Heart right ventricle (tissue), 16 donors: ENCODE results near the gene IL36G. TPM values are rescaled to one million over a fixed set of nuclear protein-coding genes. Genes with fewer than 3 reads are reported as not detected.

Experiments
- ATAC-seq, 8 donors: fragments of 200-7000 bp; cut with Tn5 transposase; one replicate each; pipeline ENCODE4 v1.9.1; 2020; ENCODE audit warnings: mild to moderate bottlenecking in 8 of 8, moderate library complexity in 8 of 8, moderate number of reproducible peaks in 1 of 8
- DNase-seq, 2 donors: peaks; one replicate each; pipeline ENCODE4 v3.0.0-alpha.2; 2020
- H3K27ac ChIP-seq, 10 donors: fragments of 200-600 bp; sonication (generic) in 2 of 10; one replicate each; pipeline versions ENCODE4 v1.5.0 to v1.8.0; 2020 to 2022; ENCODE audit warnings: mild to moderate bottlenecking in 3 of 10
- H3K27me3 ChIP-seq, 7 donors: fragments of 200-600 bp; one replicate each; pipeline ENCODE4 v1.8.0; 2021 to 2022; ENCODE audit warnings: mild to moderate bottlenecking in 2 of 7
- H3K36me3 ChIP-seq, 9 donors: fragments of 200-600 bp; sonication (generic) in 1 of 9; one replicate each; pipeline versions ENCODE4 v1.5.0 to v1.8.0; 2020 to 2022; ENCODE audit warnings: mild to moderate bottlenecking in 2 of 9
- H3K4me1 ChIP-seq, 9 donors: fragments of 200-600 bp; sonication (generic) in 1 of 9; one replicate each; pipeline versions ENCODE4 v1.5.0 to v1.8.0; 2020 to 2022; ENCODE audit warnings: mild to moderate bottlenecking in 4 of 9
- H3K4me3 ChIP-seq, 10 donors: fragments of 200-600 bp; sonication (generic) in 2 of 10; one replicate each; pipeline versions ENCODE4 v1.5.0 to v1.8.0; 2020 to 2022; ENCODE audit warnings: mild to moderate bottlenecking in 7 of 10, moderate library complexity in 2 of 10
- H3K9me3 ChIP-seq, 11 donors: fragments of 200-600 bp in 10 of 11; sonication (generic) in 2 of 11; one replicate each; pipeline versions ENCODE4 v1.5.0 to v1.8.0; 2013 to 2022; ENCODE audit warnings: mild to moderate bottlenecking in 2 of 11, control low read depth in 1 of 11, moderate library complexity in 1 of 11
- WGBS, 2 donors: extraction: QIAGEN DNeasy Blood & Tissue Kit; methylation state at CpG; one replicate each; pipeline ENCODE4 v1.1.7; 2013; ENCODE audit warnings: inconsistent platforms in 1 of 2; 5-methylcytosine and 5-hydroxymethylcytosine counted together
- intact Hi-C, 10 donors: fragments of 100-400 bp; cut with DNase I; formaldehyde crosslinking; loops; one replicate each; pipeline versions ENCODE4 v1.11.1 to v1.14.2; 2022
- polyA plus RNA-seq, 2 donors: library from polyadenylated mRNA; stranded (reverse); fragments of 200-250 nt; gene quantifications; one replicate each; pipeline ENCODE4 v1.2.3, GENCODE V29; 2013
- total RNA-seq, 10 donors: library from RNA; stranded (reverse); fragmentation: NEBNext Ultra II Directional in 3 of 10; extraction: Animal tissue kit (Norgen Biotek cat#: 25700) in 3 of 10; gene quantifications; one replicate each; pipeline versions ENCODE4 v1.2.1 to v1.2.4, GENCODE V29; 2021 to 2023
- TF ChIP-seq, protein P1 (sequence below), 9 donors: fragments of 200-600 bp; sonication (generic) in 2 of 9; IDR thresholded peaks; one replicate each; pipeline versions ENCODE4 v1.5.0 to v1.8.0; 2021 to 2022; ENCODE audit warnings: antibody characterized with exemption in 9 of 9, mild to moderate bottlenecking in 5 of 9, moderate library complexity in 1 of 9
- donor health status: Arrhythmogenic right ventricular cardiomyopathy.
- donor health status: ischemic (EF 13 %, LVEDD 7.1; RV severe dilation, severe dysfunction).
- donor health status: healthy with polysubstance abuse.
- donor health status: DM: no; HTN: yes; CAD: no.
- donor health status: DM: no; HTN: no; CAD: no.
- donor health status: ischemic (EF 25% LVEDD 6.9; RV normal size, moderate dysfunction).
- donor health status: ischemic (EF 25% LVEDD 5.7; RV mildly dilated, moderate dysfunction).
- donor health status: healthy.
- donor health status: DM: yes; HTN: yes; CAD: no.
- donor health status: Ischemic cardiomyopathy.
- donor health status: ischemic (EF 35%, LVEDD 5.7; RV mildly dilated, moderate dysfunction).
- donor health status: nonischemic (EF 11% LVEDD 7.7; RV severe dilation, severe dysfunction).
- donor health status: DM: yes; HTN: yes; CAD: no.
- donor health status: PGD.
- donor health status: ischemic (EF 29% LVEDD 5.4; RV normal size, mild dysfunction).
- donor health status: nonischemic (EF 23%, LVEDD 6.1; RV moderate dilation, normal function).

IL36G gene
- total and polyA plus RNA-seq, 12 donors, result not detected

DNA sequence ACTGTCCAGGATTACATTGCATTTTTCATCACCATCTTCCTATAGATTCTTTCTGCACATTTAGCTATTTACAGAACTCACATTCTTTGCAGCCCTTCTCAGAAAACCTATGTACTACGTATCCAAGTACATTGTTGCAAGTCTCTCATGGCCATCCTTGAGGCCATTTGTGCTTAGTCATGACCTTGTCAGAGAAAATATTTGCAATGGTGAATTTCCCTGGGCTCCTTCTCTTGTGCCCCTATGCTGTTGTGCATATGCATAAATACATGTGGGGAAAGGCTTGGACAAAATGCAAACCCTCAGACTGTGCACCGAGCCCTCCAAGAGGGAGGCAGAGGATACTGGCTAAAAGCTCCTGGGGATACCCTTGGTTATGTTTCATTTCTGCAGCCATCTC lies 47.0 kb downstream of the IL36G start:
- TF ChIP-seq, protein P1, sequence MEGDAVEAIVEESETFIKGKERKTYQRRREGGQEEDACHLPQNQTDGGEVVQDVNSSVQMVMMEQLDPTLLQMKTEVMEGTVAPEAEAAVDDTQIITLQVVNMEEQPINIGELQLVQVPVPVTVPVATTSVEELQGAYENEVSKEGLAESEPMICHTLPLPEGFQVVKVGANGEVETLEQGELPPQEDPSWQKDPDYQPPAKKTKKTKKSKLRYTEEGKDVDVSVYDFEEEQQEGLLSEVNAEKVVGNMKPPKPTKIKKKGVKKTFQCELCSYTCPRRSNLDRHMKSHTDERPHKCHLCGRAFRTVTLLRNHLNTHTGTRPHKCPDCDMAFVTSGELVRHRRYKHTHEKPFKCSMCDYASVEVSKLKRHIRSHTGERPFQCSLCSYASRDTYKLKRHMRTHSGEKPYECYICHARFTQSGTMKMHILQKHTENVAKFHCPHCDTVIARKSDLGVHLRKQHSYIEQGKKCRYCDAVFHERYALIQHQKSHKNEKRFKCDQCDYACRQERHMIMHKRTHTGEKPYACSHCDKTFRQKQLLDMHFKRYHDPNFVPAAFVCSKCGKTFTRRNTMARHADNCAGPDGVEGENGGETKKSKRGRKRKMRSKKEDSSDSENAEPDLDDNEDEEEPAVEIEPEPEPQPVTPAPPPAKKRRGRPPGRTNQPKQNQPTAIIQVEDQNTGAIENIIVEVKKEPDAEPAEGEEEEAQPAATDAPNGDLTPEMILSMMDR (IDR thresholded peaks at IDR 0.05), result no peak
- Histone ChIP-seq H3K9me3 (no peaks in the 10 kb centered on the region), H3K4me1 (no peaks in the 10 kb centered on the region), H3K27me3 (peaks cover 0 to 46% (median 37%) of the 10 kb centered on the region in 7 donors), H3K4me3 (no peak overlapping the region), H3K27ac (no peak overlapping the region), H3K36me3 (no peaks in the 10 kb centered on the region)
- intact Hi-C loops, result no loop called here
- ATAC-seq (no peak), DNase-seq (no peak)
- WGBS, 2 donors, result 91 to 97% methylated on average over 2 of the region's 2 CpGs

DNA sequence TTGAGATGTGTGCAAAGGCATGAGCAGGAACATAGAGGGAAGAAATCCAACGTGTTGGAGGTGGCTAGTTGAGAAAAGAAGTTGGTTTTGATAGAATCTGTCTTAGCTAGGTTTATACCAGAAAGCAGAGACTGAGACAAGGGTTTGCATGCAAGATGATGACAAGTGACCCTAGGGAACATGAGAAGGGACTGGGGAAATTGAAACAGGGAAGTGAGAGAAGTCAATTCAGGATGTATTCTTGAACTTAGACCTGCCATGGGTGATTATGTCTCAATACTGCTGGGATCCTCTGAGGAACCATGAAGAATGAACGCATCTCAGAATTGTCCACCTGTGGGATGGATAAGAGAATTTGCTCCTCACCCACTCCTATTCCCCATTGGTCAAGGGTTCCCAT lies 47.9 kb downstream of the IL36G start:
- Histone ChIP-seq H3K4me3 (no peak overlapping the region), H3K9me3 (no peaks in the 10 kb centered on the region), H3K4me1 (no peaks in the 10 kb centered on the region), H3K27me3 (peaks cover 0 to 54% (median 37%) of the 10 kb centered on the region in 7 donors), H3K27ac (no peak overlapping the region), H3K36me3 (no peaks in the 10 kb centered on the region)
- TF ChIP-seq, protein P1 (IDR thresholded peaks at IDR 0.05), result no peak
- no peak for DNase-seq
- WGBS, 2 donors, result 52 to 66% methylated on average over 2 of the region's 2 CpGs
- no peak for ATAC-seq
- intact Hi-C loops, result no loop called here

DNA sequence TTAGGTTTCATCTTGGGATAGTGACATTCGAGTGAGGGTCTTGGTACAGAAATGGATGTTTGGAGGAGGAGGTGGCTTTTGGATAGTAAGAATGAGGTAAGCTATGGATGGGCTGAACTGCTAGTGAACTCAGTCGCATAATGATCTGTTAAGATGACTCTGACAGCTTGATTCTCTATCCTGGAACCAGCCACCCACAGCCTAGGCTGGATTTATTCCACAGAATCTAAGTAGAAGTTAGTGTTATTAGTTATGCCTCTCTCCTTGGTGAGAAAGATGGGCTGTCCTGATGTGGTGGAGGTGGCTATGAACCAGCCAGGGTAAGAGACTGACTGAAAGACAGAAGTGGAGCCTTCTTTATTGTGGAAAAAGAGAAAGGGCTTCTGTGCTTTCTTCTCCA lies 49.9 kb downstream of the IL36G start:
- no peaks in the 10 kb centered on the region for H3K36me3 ChIP-seq
- DNase-seq (no peak), ATAC-seq (no peak)
- H3K4me1 ChIP-seq, result no peaks in the 10 kb centered on the region
- WGBS, 2 donors, result 69 to 73% methylated on average over 2 of the region's 2 CpGs
- intact Hi-C loops, result no loop called here
- H3K4me3 ChIP-seq, result no peak overlapping the region
- H3K27me3 ChIP-seq, result peaks cover 0 to 54% (median 37%) of the 10 kb centered on the region in 7 donors
- H3K27ac ChIP-seq, result no peak overlapping the region
- no peaks in the 10 kb centered on the region for H3K9me3 ChIP-seq
- TF ChIP-seq, protein P1 (IDR thresholded peaks at IDR 0.05), result no peak

DNA sequence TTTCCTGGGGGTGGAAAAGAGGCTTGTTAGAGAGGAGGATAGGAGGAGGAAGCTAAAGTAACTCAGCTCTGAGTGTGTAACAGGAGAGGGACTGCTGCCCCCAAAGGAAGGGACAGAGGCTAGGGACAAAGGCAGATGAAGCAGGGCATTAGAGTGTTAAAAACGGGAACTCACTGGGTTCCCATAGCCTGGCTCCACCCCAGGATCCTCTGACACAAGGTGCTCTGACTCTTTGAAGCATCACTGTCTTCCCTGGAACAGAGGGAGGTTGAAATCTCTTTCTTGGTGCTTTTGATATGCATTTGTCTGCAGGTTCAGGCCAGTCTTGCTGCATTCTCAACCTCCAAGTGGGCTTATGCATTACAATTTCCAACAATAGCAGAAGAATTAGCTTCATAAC lies 50.3 kb downstream of the IL36G start:
- Histone ChIP-seq H3K36me3 (no peaks in the 10 kb centered on the region), H3K4me1 (no peaks in the 10 kb centered on the region), H3K27me3 (peaks cover 0 to 54% (median 37%) of the 10 kb centered on the region in 7 donors), H3K27ac (no peak overlapping the region), H3K4me3 (no peak overlapping the region), H3K9me3 (no peaks in the 10 kb centered on the region)
- WGBS, 2 donors, result 10 to 14% methylated on average over 1 of the region's 1 CpG
- DNase-seq (no peak), ATAC-seq (no peak)
- intact Hi-C loops, result no loop called here
- TF ChIP-seq, protein P1 (IDR thresholded peaks at IDR 0.05), result no peak
